HCT116 (cell line): ENCODE data around the gene PAX7. TPM values are rescaled to one million over a fixed set of nuclear protein-coding genes. Genes with fewer than 3 reads are reported as not detected.
A peak's percentile ranks its signal among the peaks of the same experiment; 100 is the strongest.

Source experiments
- ATAC-seq: fragments of 200-7000 bp; cut with Tn5 transposase; 2 replicates; pipeline ENCODE4 v1.9.1; 2020; ENCODE audit warnings: mild to moderate bottlenecking, moderate library complexity
- BruUV-seq: library from RNA; stranded (reverse); fragments of 400-500 nt; replicated peaks from 2 replicates; lab custom pipeline; 2021; lab: Mats Ljungman, UMichigan
- CTCF ChIA-PET: fragments of 300-600 bp; sonication (Branson Sonifier 250); formaldehyde crosslinking; loops from one replicate; lab custom pipeline; 2021; ENCODE audit warnings: antibody characterized with exemption; lab: Charles Lee
- POLR2A ChIA-PET: fragments of 300-600, 350-600 bp; sonication (Branson Sonifier 250); formaldehyde crosslinking; loops from one replicate; lab custom pipeline; 2021; ENCODE audit warnings: antibody characterized with exemption; lab: Charles Lee
- RAD21 ChIA-PET, 2 experiments: fragments of 300-600 bp; sonication (Branson Sonifier 250); formaldehyde crosslinking; loops; one replicate each; lab custom pipeline; 2023; ENCODE audit warnings: low total read pairs in 2 of 2; ENCODE audit not compliant: uncharacterized antibody in 2 of 2, unreplicated experiment in 2 of 2, low non-redundant PET in 1 of 2; lab: Charles Lee
- DNase-seq: peaks from one replicate; pipeline ENCODE4 v3.0.0-alpha.2; 2010; ENCODE audit warnings: low read depth, low spot score
- H2AFZ ChIP-seq: fragments of 200-600 bp; shearing (Covaris generic), sonication (generic); 2 replicates; pipeline ENCODE4 v1.6.1; 2017; ENCODE audit warnings: low read depth, mixed run types, mixed read lengths, antibody characterized with exemption, low read length; ENCODE audit not compliant: poor library complexity, severe bottlenecking
- H3K27ac ChIP-seq: 2 replicates; pipeline ENCODE4 v1.5.1; 2012; ENCODE audit warnings: low read depth, low read length
- H3K27me3 ChIP-seq: fragments of 200-600 bp; sonication (generic); 2 replicates; pipeline ENCODE4 v1.6.1; 2016; ENCODE audit warnings: mixed run types, low read length, mixed read lengths; ENCODE audit not compliant: insufficient read depth
- H3K36me3 ChIP-seq, 2 experiments: fragments of 200-500 bp in 1 of 2; fragments of 200-600 bp in 1 of 2; sonication (Bioruptor generic) in 1 of 2; sonication (generic) in 1 of 2; 2 replicates each; pipeline versions ENCODE4 v1.5.1 to v1.6.1; 2014 to 2016; ENCODE audit warnings: low read length in 2 of 2, inconsistent platforms in 1 of 2, mixed read lengths in 1 of 2, mixed run types in 1 of 2; ENCODE audit not compliant: insufficient read depth in 2 of 2, control insufficient read depth in 1 of 2
- H3K4me1 ChIP-seq, 2 experiments: fragments of 200-600 bp in 1 of 2; sonication (generic) in 1 of 2; 2 replicates each; pipeline versions ENCODE4 v1.5.1 to v1.6.1; 2012 to 2017; ENCODE audit warnings: low read length in 2 of 2, inconsistent platforms in 1 of 2, mild to moderate bottlenecking in 1 of 2, mixed read lengths in 1 of 2, mixed run types in 1 of 2, moderate library complexity in 1 of 2; ENCODE audit not compliant: insufficient read depth in 2 of 2, control insufficient read depth in 1 of 2
- H3K4me2 ChIP-seq: fragments of 200-600 bp; sonication (generic); 2 replicates; pipeline ENCODE4 v1.6.1; 2017; ENCODE audit warnings: mixed run types, low read length, mixed read lengths
- H3K4me3 ChIP-seq, 2 experiments: fragments of 200-600 bp in 1 of 2; sonication (generic) in 1 of 2; replicated peaks in 1 of 2; 2 replicates each; pipeline ENCODE4 v1.5.1; 2011 to 2016; ENCODE audit warnings: low read length in 2 of 2, control low read depth in 1 of 2, low read depth in 1 of 2, mild to moderate bottlenecking in 1 of 2, mixed read lengths in 1 of 2, mixed run types in 1 of 2
- H3K79me2 ChIP-seq: fragments of 200-600 bp; sonication (generic); 2 replicates; pipeline ENCODE4 v1.6.1; 2017; ENCODE audit warnings: mild to moderate bottlenecking, mixed run types, low read length, moderate library complexity, mixed read lengths; ENCODE audit not compliant: insufficient read depth
- H3K9ac ChIP-seq: fragments of 200-600 bp; sonication (generic); 2 replicates; pipeline ENCODE4 v1.6.1; 2016; ENCODE audit warnings: low read length, mixed read lengths
- H3K9me2 ChIP-seq: fragments of 200-600 bp; sonication (generic), shearing (Covaris generic); 2 replicates; pipeline ENCODE4 v1.6.1; 2017; ENCODE audit warnings: mixed run types, mild to moderate bottlenecking, moderate library complexity; ENCODE audit not compliant: insufficient read depth
- H3K9me3 ChIP-seq, 2 experiments: fragments of 200-500 bp in 1 of 2; fragments of 200-600 bp in 1 of 2; sonication (Bioruptor generic) in 1 of 2; sonication (generic) in 1 of 2; 2 replicates each; pipeline ENCODE4 v1.6.1; 2014 to 2017; ENCODE audit warnings: low read length in 2 of 2, mixed read lengths in 2 of 2, inconsistent platforms in 1 of 2, low read depth in 1 of 2, mild to moderate bottlenecking in 1 of 2, mixed run types in 1 of 2, moderate library complexity in 1 of 2; ENCODE audit not compliant: control insufficient read depth in 1 of 2, insufficient read depth in 1 of 2
- H4K20me1 ChIP-seq: fragments of 200-600 bp; sonication (generic), shearing (Covaris generic); 2 replicates; pipeline ENCODE4 v1.6.1; 2017; ENCODE audit warnings: mixed run types, mild to moderate bottlenecking, moderate library complexity; ENCODE audit not compliant: insufficient read depth
- CBX3 ChIP-seq: IDR thresholded peaks from 2 replicates; pipeline ENCODE4 v1.6.1; 2012; ENCODE audit warnings: low read depth
- EZH2 ChIP-seq: fragments of 200-600 bp; sonication (generic); IDR thresholded peaks from 2 replicates; pipeline ENCODE4 v1.6.1; 2017; ENCODE audit warnings: antibody characterized with exemption, mixed run types
- JUND ChIP-seq: IDR thresholded peaks from 2 replicates; pipeline ENCODE4 v1.6.1; 2012
- POLR2A ChIP-seq: IDR thresholded peaks from 2 replicates; pipeline ENCODE4 v1.7.0; 2011; ENCODE audit warnings: borderline replicate concordance; ENCODE audit not compliant: insufficient read depth, insufficient read length; ENCODE audit errors: extremely low read depth
- RAD21 ChIP-seq: IDR thresholded peaks from 2 replicates; pipeline ENCODE4 v1.6.1; 2012; ENCODE audit warnings: low read depth, mild to moderate bottlenecking
- SIN3A ChIP-seq: IDR thresholded peaks from 2 replicates; pipeline ENCODE4 v1.6.1; 2012; ENCODE audit warnings: low read depth
- SP1 ChIP-seq: IDR thresholded peaks from 2 replicates; pipeline ENCODE4 v1.6.1; 2012; ENCODE audit warnings: low read depth
- ZNF274 ChIP-seq: fragments of 200-500 bp; sonication (Bioruptor generic); IDR thresholded peaks from 2 replicates; pipeline ENCODE4 v1.6.1; 2014; ENCODE audit warnings: mild to moderate bottlenecking, low read depth, low read length, inconsistent platforms
- intact Hi-C: fragments of 100-400 bp; cut with micrococcal nuclease; formaldehyde crosslinking; loops from 2 replicates; pipeline ENCODE4 v1.10.0; 2022
- total RNA-seq: library from RNA; stranded (reverse); gene quantifications from one replicate; pipeline ENCODE4 v1.2.1, GENCODE V29; 2021; ENCODE audit not compliant: unreplicated experiment
- TF ChIP-seq, protein P1 (sequence below): IDR thresholded peaks from 2 replicates; pipeline ENCODE4 v1.6.1; 2012
- TF ChIP-seq, protein P2 (sequence below), 3 experiments: fragments of 200-600 bp in 1 of 3; sonication (generic) in 1 of 3; IDR thresholded peaks in 2 of 3; conservative IDR thresholded peaks in 1 of 3; 2 replicates each; pipeline ENCODE4 v1.5.1; 2012 to 2017; ENCODE audit warnings: low read depth in 2 of 3, low read length in 2 of 3, antibody characterized with exemption in 1 of 3, borderline replicate concordance in 1 of 3, control low read depth in 1 of 3, mild to moderate bottlenecking in 1 of 3, mixed read lengths in 1 of 3, mixed run types in 1 of 3, moderate library complexity in 1 of 3; ENCODE audit not compliant: insufficient read depth in 1 of 3

Gene PAX7
- total RNA-seq, 1 experiment from 2014 or later = not detected

DNA sequence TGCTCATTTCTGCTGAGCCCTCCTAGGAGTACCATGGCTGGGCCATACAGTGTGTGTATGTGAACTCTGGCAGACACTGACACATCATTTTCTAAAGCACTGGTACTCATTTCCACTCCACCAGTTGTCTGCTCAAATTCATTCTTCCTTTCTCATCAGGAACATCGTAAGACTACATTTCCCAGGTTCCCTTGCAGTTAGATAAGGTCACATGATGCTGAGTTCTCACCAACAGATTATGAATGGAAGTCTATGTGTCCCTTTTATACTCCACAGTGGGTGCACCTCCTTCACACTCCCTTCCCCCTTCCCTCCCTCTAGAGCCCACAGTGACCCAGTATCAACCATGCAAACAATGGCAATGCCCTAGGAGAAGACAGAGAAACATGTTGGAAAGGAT lies 38.3 kb upstream of the PAX7 start:
- no peaks in the 10 kb centered on the region for H3K4me1 ChIP-seq
- no TSS peak for BruUV-seq
- H3K27ac ChIP-seq = no peak overlapping the region
- no peaks in the 10 kb centered on the region for H3K9me3 ChIP-seq
- TF ChIP-seq POLR2A (no peak), SP1 (no peak)
- TF ChIP-seq, protein P1, sequence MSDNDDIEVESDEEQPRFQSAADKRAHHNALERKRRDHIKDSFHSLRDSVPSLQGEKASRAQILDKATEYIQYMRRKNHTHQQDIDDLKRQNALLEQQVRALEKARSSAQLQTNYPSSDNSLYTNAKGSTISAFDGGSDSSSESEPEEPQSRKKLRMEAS = no peak
- H4K20me1 ChIP-seq = no peaks in the 10 kb centered on the region
- H3K9ac ChIP-seq = no peak overlapping the region
- ChIA-PET RAD21 (no interaction called here), CTCF (interaction anchor here (0.9 kb wide), 1 partner anchor 283 kb away, joined by 3 read pairs; no protein-coding TSS in a partner anchor), POLR2A (no interaction called here)
- H3K9me2 ChIP-seq = no peaks in the 10 kb centered on the region
- H3K4me3 ChIP-seq = no peak overlapping the region
- ATAC-seq (peak; percentile 77), DNase-seq (no peak)
- intact Hi-C loops = no loop called here
- no peaks in the 10 kb centered on the region for H3K79me2 ChIP-seq
- H3K27me3 ChIP-seq = peaks cover 9% of the 10 kb centered on the region; the same call in 1 of the 2 replicates
- H2AFZ ChIP-seq = no peak overlapping the region
- H3K4me2 ChIP-seq = no peak overlapping the region
- no peaks in the 10 kb centered on the region for H3K36me3 ChIP-seq

DNA sequence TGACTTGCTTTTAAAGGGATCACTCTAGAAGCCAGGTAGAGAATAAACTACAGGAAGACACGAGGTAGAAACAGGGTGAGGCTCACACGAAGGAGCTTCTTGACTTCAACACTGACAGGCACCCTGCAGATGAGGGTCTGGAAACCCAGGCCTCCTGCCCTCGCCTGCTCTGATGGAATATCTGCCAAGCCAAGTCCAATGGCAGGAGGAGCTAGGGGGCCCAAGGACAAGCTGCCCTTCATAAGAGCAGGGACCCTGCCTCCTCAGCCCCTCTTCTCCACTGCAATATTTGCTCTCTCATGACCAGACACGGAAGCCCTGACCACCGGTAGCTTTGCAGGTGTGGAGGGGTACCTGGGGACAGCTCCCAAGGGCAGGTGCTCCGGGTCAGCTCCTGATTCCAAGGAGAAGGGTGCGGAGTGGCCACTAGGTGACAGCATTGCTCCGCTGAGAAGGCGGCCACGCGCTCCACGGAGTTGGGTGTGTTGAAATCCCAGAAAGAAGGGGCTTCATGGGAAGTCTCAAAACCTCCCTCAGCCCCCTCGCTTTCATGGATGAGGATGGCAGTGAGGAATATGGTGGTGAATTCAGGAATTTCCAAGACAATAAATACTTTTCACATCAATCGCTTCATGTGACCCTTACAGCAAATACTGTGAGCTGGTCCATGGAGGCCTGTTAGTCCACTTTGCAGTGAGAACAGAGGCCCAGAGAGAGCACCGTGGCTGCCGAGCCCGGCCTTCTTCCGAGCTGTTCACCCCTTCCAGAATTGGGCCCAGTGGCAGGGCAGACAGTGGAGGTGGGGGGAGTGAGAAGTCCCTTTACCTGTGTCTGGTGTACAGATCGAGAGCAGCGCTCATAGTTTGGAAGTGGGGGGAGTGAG lies 33.2 kb upstream of the PAX7 start:
- Histone ChIP-seq H3K9ac (no peak overlapping the region), H3K27me3 (peaks cover 9% of the 10 kb centered on the region; the same call in 1 of the 2 replicates), H3K79me2 (no peaks in the 10 kb centered on the region), H3K27ac (no peak overlapping the region), H3K4me2 (no peak overlapping the region), H3K9me2 (no peaks in the 10 kb centered on the region), H4K20me1 (no peaks in the 10 kb centered on the region), H3K4me3 (no peak overlapping the region), H3K36me3 (no peaks in the 10 kb centered on the region), H2AFZ (peak overlapping the region; percentile 81), H3K4me1 (no peaks in the 10 kb centered on the region), H3K9me3 (no peaks in the 10 kb centered on the region)
- ChIA-PET POLR2A (no interaction called here), CTCF (interaction anchor here (0.6 to 4.8 kb wide), 22 partner anchors 9 to 1054 kb away, joined by 3 to 61 read pairs (median 5); partner anchors contain the start of gene ALDH4A1), RAD21 (interaction anchor here (0.6 to 2.4 kb wide), 7 partner anchors 197 to 278 kb away, joined by 3 to 13 read pairs (median 9); no protein-coding TSS in a partner anchor)
- intact Hi-C loops = loop anchor here (1.0 to 2.0 kb wide), 5 partner anchors 83 to 499 kb away; no protein-coding TSS in a partner anchor
- DNase-seq = no peak
- BruUV-seq = no TSS peak
- TF ChIP-seq JUND (no peak), CBX3 (no peak), RAD21 (peak; percentile 97), EZH2 (no peak), SIN3A (no peak), ZNF274 (no peak)
- TF ChIP-seq, protein P1 = no peak
- TF ChIP-seq, protein P2, sequence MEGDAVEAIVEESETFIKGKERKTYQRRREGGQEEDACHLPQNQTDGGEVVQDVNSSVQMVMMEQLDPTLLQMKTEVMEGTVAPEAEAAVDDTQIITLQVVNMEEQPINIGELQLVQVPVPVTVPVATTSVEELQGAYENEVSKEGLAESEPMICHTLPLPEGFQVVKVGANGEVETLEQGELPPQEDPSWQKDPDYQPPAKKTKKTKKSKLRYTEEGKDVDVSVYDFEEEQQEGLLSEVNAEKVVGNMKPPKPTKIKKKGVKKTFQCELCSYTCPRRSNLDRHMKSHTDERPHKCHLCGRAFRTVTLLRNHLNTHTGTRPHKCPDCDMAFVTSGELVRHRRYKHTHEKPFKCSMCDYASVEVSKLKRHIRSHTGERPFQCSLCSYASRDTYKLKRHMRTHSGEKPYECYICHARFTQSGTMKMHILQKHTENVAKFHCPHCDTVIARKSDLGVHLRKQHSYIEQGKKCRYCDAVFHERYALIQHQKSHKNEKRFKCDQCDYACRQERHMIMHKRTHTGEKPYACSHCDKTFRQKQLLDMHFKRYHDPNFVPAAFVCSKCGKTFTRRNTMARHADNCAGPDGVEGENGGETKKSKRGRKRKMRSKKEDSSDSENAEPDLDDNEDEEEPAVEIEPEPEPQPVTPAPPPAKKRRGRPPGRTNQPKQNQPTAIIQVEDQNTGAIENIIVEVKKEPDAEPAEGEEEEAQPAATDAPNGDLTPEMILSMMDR (IDR thresholded peaks at IDR 0.05 in 2 of 3, conservative IDR thresholded peaks at IDR 0.05 in 1 of 3; ENCODE audit: borderline replicate concordance in 1 of 3, insufficient read depth in 1 of 3, low read depth in 2 of 3, low read length in 2 of 3) = peak; percentile 90 to 97 (median 94)
- peak; percentile 96 for ATAC-seq
